Activated naive CD8-positive, alpha-beta T cell treated with anti-CD3 and anti-CD28 coated beads, Interleukin-2, amount 10 ng/mL, durations not matched to agents 7 days and 5 days (primary cell): ENCODE data around the gene TMEM106A. TPM values are rescaled to one million over a fixed set of nuclear protein-coding genes. Genes with fewer than 3 reads are reported as not detected.
"Not testable (repeated sequence)": the region's sequence is repeated elsewhere in the genome, so short reads cannot be mapped to it uniquely, and the experiment has no call there.

Source experiments
- ATAC-seq: fragments of 150-1000 bp; cut with Tn5 transposase; one replicate; pipeline ENCODE4 v1.10.0; 2021; ENCODE audit warnings: low read depth, moderate library complexity
- POLR2A ChIA-PET: fragments of 350-600 bp; sonication (Branson Sonifier 250); formaldehyde crosslinking; loops from one replicate; lab custom pipeline; 2021; ENCODE audit warnings: antibody characterized with exemption; lab: Charles Lee
- DNase-seq: peaks from one replicate; pipeline ENCODE4 v3.0.0; 2021
- H3K27ac Mint-ChIP-seq: one replicate; pipeline ENCODE4 v1.8.0; 2022; ENCODE audit warnings: mild to moderate bottlenecking, mixed read lengths
- H3K27me3 Mint-ChIP-seq: one replicate; pipeline ENCODE4 v1.8.0; 2022; ENCODE audit warnings: mild to moderate bottlenecking, moderate library complexity, mixed read lengths
- H3K36me3 Mint-ChIP-seq: one replicate; pipeline ENCODE4 v1.8.0; 2021; ENCODE audit warnings: mild to moderate bottlenecking, mixed read lengths
- H3K4me1 Mint-ChIP-seq: one replicate; pipeline ENCODE4 v1.8.0; 2021; ENCODE audit warnings: mixed read lengths
- H3K4me3 Mint-ChIP-seq: one replicate; pipeline ENCODE4 v1.8.0; 2022; ENCODE audit warnings: mild to moderate bottlenecking, moderate library complexity, mixed read lengths
- H3K9me3 Mint-ChIP-seq: one replicate; pipeline ENCODE4 v1.8.0; 2021; ENCODE audit warnings: mixed read lengths
- total RNA-seq, 2 experiments: library from RNA; stranded (reverse); gene quantifications; one replicate each; pipeline ENCODE4 v1.2.3, GENCODE V29; 2021

Gene TMEM106A
- 10 to 100 TPM; 20.3 TPM for total RNA-seq

GRCh38 chr17:43211480-43212402 is at the start of gene TMEM106A:
Gene TMEM106A, plus strand, starts transcription at chr17:43211875. Its CDS starts 1,167 bp downstream, at chr17:43213042.
- POLR2A ChIA-PET: interaction anchor here (0.5 to 10.4 kb wide), 16 partner anchors 9 to 272 kb away, joined by 3 to 221 read pairs (median 4); partner anchors contain the start of genes BRCA1, DHX8, NBR1 and RPL27

GRCh38 chr17:43165971-43166370 is 45.7 kb upstream of the TMEM106A start:
- ATAC-seq, H3K27ac Mint-ChIP-seq, DNase-seq, H3K9me3 Mint-ChIP-seq, H3K27me3 Mint-ChIP-seq, H3K36me3 Mint-ChIP-seq, H3K4me3 Mint-ChIP-seq, POLR2A ChIA-PET: not testable (repeated sequence)
- H3K4me1 Mint-ChIP-seq: peaks cover 12% of the 10 kb centered on the region

More at GRCh38 chr17:43211480-43212402, at the start of gene TMEM106A:
- H3K36me3 Mint-ChIP-seq: peaks cover 18% of the 10 kb centered on the region
- H3K4me3 Mint-ChIP-seq: peak within 1 kb of the TSS; percentile 98
- ATAC-seq (peak; percentile 90), DNase-seq (peak; percentile 80)
- H3K27ac Mint-ChIP-seq: peak within 1 kb of the TSS; percentile 94
- peaks cover 18% of the 10 kb centered on the region for H3K4me1 Mint-ChIP-seq
- no peaks in the 10 kb centered on the region for H3K9me3 Mint-ChIP-seq
- H3K27me3 Mint-ChIP-seq: no peaks in the 10 kb centered on the region

- DNase-seq (peak; percentile 38), ATAC-seq (peak; percentile 20)
- Mint-ChIP-seq H3K36me3 (peaks cover 7% of the 10 kb centered on the region), H3K9me3 (no peaks in the 10 kb centered on the region), H3K4me1 (peaks cover 21% of the 10 kb centered on the region), H3K4me3 (no peak overlapping the region), H3K27ac (no peak overlapping the region), H3K27me3 (no peaks in the 10 kb centered on the region)
- POLR2A ChIA-PET: interaction anchor here (0.6 to 3.3 kb wide), 10 partner anchors 41 to 1213 kb away, joined by 3 to 25 read pairs (median 4); partner anchors contain the start of genes BRCA1 and VAT1
These were observed 42.0 kb upstream of the TMEM106A start for GRCh38 chr17:43169561-43170139.

- ATAC-seq (peak; percentile 80), DNase-seq (peak; percentile 80)
- H3K36me3 Mint-ChIP-seq: peaks cover 10% of the 10 kb centered on the region
- H3K27me3 Mint-ChIP-seq: no peaks in the 10 kb centered on the region
- H3K4me3 Mint-ChIP-seq: no peak overlapping the region
- no peak overlapping the region for H3K27ac Mint-ChIP-seq
- H3K9me3 Mint-ChIP-seq: no peaks in the 10 kb centered on the region
- POLR2A ChIA-PET: interaction anchor here (0.6 to 3.3 kb wide), 8 partner anchors 43 to 1213 kb away, joined by 3 to 25 read pairs (median 4); partner anchors contain the start of genes BRCA1 and VAT1
- H3K4me1 Mint-ChIP-seq: peaks cover 24% of the 10 kb centered on the region
These were observed 41.4 kb upstream of the TMEM106A start for GRCh38 chr17:43170140-43170765.

GRCh38 chr17:43170766-43171585 is 40.7 kb upstream of the TMEM106A start, which contains the start of gene NBR1:
Gene NBR1, plus strand, starts transcription at chr17:43171214. Its CDS starts 4,586 bp downstream, at chr17:43175800.
- peak; percentile 89 for DNase-seq
- no peak within 1 kb of the TSS for H3K4me3 Mint-ChIP-seq
- ATAC-seq: peak; percentile 86
- H3K9me3 Mint-ChIP-seq: no peaks in the 10 kb centered on the region
- H3K4me1 Mint-ChIP-seq: peaks cover 30% of the 10 kb centered on the region
- H3K27me3 Mint-ChIP-seq: no peaks in the 10 kb centered on the region
- POLR2A ChIA-PET: interaction anchor here (0.9 to 3.7 kb wide), 9 partner anchors 41 to 190 kb away, joined by 3 to 51 read pairs (median 4); partner anchors contain the start of genes BRCA1, RPL27 and TMEM106A
- H3K36me3 Mint-ChIP-seq: peaks cover 16% of the 10 kb centered on the region
- H3K27ac Mint-ChIP-seq: no peak within 1 kb of the TSS

GRCh38 chr17:43171586-43172487 is 39.8 kb upstream of the TMEM106A start:
- POLR2A ChIA-PET: interaction anchor here (0.7 to 3.7 kb wide), 12 partner anchors 40 to 217 kb away, joined by 3 to 51 read pairs (median 4); partner anchors contain the start of genes BRCA1, RPL27 and TMEM106A
- peak; percentile 34 for DNase-seq
- ATAC-seq: no peak

GRCh38 chr17:43175213-43176118 is 36.2 kb upstream of the TMEM106A start:
- DNase-seq (no peak), ATAC-seq (no peak)
- POLR2A ChIA-PET: interaction anchor here (1.0 kb wide), 1 partner anchor 140 kb away, joined by 3 read pairs; no protein-coding TSS in a partner anchor
- Mint-ChIP-seq H3K4me1 (peaks cover 31% of the 10 kb centered on the region), H3K36me3 (peaks cover 29% of the 10 kb centered on the region), H3K4me3 (peak overlapping the region; percentile 53), H3K9me3 (no peaks in the 10 kb centered on the region), H3K27ac (peak overlapping the region; percentile 83), H3K27me3 (no peaks in the 10 kb centered on the region)

More at GRCh38 chr17:43171586-43172487, 39.8 kb upstream of the TMEM106A start:
- no peaks in the 10 kb centered on the region for H3K9me3 Mint-ChIP-seq
- H3K27me3 Mint-ChIP-seq: no peaks in the 10 kb centered on the region
- H3K4me1 Mint-ChIP-seq: peaks cover 32% of the 10 kb centered on the region
- peaks cover 20% of the 10 kb centered on the region for H3K36me3 Mint-ChIP-seq
- H3K4me3 Mint-ChIP-seq: no peak overlapping the region
- H3K27ac Mint-ChIP-seq: no peak overlapping the region

GRCh38 chr17:43176119-43176570 is 35.5 kb upstream of the TMEM106A start:
- ATAC-seq (peak; percentile 13), DNase-seq (no peak)
- Mint-ChIP-seq H3K4me3 (peak overlapping the region; percentile 53), H3K27me3 (no peaks in the 10 kb centered on the region), H3K27ac (peak overlapping the region; percentile 83), H3K4me1 (peaks cover 31% of the 10 kb centered on the region), H3K9me3 (no peaks in the 10 kb centered on the region), H3K36me3 (peaks cover 32% of the 10 kb centered on the region)
- POLR2A ChIA-PET: interaction anchor here (0.6 to 1.0 kb wide), 2 partner anchors 139 to 171 kb away, joined by 3 to 5 read pairs; no protein-coding TSS in a partner anchor

GRCh38 chr17:43183921-43184320 is 27.8 kb upstream of the TMEM106A start:
- POLR2A ChIA-PET: interaction anchor here (0.6 to 0.7 kb wide), 2 partner anchors 285 to 441 kb away, joined by 3 to 4 read pairs; no protein-coding TSS in a partner anchor
- no peaks in the 10 kb centered on the region for H3K4me1 Mint-ChIP-seq
- no peaks in the 10 kb centered on the region for H3K27me3 Mint-ChIP-seq
- H3K36me3 Mint-ChIP-seq: peaks cover 18% of the 10 kb centered on the region
- H3K27ac Mint-ChIP-seq: no peak overlapping the region
- DNase-seq (no peak), ATAC-seq (no peak)
- peaks cover 1% of the 10 kb centered on the region for H3K9me3 Mint-ChIP-seq
- no peak overlapping the region for H3K4me3 Mint-ChIP-seq

GRCh38 chr17:43186656-43187055 is 25.0 kb upstream of the TMEM106A start:
- not testable (repeated sequence) for H3K27me3 Mint-ChIP-seq, ATAC-seq, H3K27ac Mint-ChIP-seq, H3K4me1 Mint-ChIP-seq, H3K9me3 Mint-ChIP-seq, DNase-seq, H3K4me3 Mint-ChIP-seq
- H3K36me3 Mint-ChIP-seq: peaks cover 28% of the 10 kb centered on the region
- POLR2A ChIA-PET: interaction anchor here (0.5 to 0.7 kb wide), 2 partner anchors 13 to 608 kb away, joined by 3 to 4 read pairs; no protein-coding TSS in a partner anchor
